HepG2 (cell line): Measurements from ENCODE around the gene OR2A7.
"Not testable (repeated sequence)": the region's sequence is repeated elsewhere in the genome, so short reads cannot be mapped to it uniquely, and the experiment has no call there.

Experiments
- AFF4 ChIP-seq: sonication (generic); formaldehyde crosslinking; IDR thresholded peaks from 2 replicates; pipeline ENCODE4 v1.4.0; 2020; ENCODE audit warnings: missing genetic modification reagents
- CTCF ChIP-seq: sonication (generic); formaldehyde crosslinking; IDR thresholded peaks from 2 replicates; pipeline ENCODE4 v1.5.0; 2020; ENCODE audit warnings: mild to moderate bottlenecking, missing genetic modification reagents, moderate library complexity
- FOXO1 ChIP-seq: sonication (generic); formaldehyde crosslinking; IDR thresholded peaks from 2 replicates; pipeline ENCODE4 v1.4.0; 2020; ENCODE audit warnings: missing genetic modification reagents
- POLR2A ChIP-seq, 2 experiments: IDR thresholded peaks; 2 replicates each; pipeline ENCODE4 v1.6.1; 2011; ENCODE audit warnings: low read depth in 2 of 2, low read length in 2 of 2, mild to moderate bottlenecking in 1 of 2, moderate library complexity in 1 of 2; ENCODE audit not compliant: insufficient read depth in 1 of 2
- TCF7 ChIP-seq: sonication (generic); IDR thresholded peaks from 2 replicates; pipeline ENCODE4 v1.6.1; 2016; ENCODE audit warnings: antibody characterized with exemption, low read depth
- TCF7L2 ChIP-seq: IDR thresholded peaks from 2 replicates; pipeline ENCODE4 v1.6.1; 2011; ENCODE audit warnings: mild to moderate bottlenecking, low read depth, low read length, moderate library complexity
- ZNF274 ChIP-seq: sonication (generic); formaldehyde crosslinking; IDR thresholded peaks from 2 replicates; pipeline ENCODE4 v1.5.1; 2020; ENCODE audit warnings: mild to moderate bottlenecking, missing genetic modification reagents
- ZNF644 ChIP-seq: IDR thresholded peaks from 2 replicates; pipeline ENCODE4 v1.6.1; 2016; ENCODE audit warnings: low read depth

GRCh38 chr7:144287171-144287784, 22.7 kb upstream of the OR2A7 start:
- TF ChIP-seq POLR2A (IDR thresholded peaks at IDR 0.05; ENCODE audit: insufficient read depth in 1 of 2, low read depth in 2 of 2, low read length in 2 of 2); FOXO1 (CRISPR knock-in tag); CTCF (CRISPR knock-in tag); TCF7L2; TCF7; ZNF644 (CRISPR knock-in tag); AFF4 (CRISPR knock-in tag); ZNF274: not testable (repeated sequence)
